Activated CD4-positive, alpha-beta T cell treated with anti-CD3 and anti-CD28 coated beads, Interleukin-2, amount 50 U/mL, for 24 hours (primary cell): Measurements from ENCODE around the gene CD151.

Source experiments
- DNase-seq, 2 donors: peaks; one replicate each; pipeline ENCODE4 v3.0.0-alpha.2; 2020; ENCODE audit warnings: low read depth in 1 of 2, low spot score in 1 of 2

Gene CD151

DNA sequence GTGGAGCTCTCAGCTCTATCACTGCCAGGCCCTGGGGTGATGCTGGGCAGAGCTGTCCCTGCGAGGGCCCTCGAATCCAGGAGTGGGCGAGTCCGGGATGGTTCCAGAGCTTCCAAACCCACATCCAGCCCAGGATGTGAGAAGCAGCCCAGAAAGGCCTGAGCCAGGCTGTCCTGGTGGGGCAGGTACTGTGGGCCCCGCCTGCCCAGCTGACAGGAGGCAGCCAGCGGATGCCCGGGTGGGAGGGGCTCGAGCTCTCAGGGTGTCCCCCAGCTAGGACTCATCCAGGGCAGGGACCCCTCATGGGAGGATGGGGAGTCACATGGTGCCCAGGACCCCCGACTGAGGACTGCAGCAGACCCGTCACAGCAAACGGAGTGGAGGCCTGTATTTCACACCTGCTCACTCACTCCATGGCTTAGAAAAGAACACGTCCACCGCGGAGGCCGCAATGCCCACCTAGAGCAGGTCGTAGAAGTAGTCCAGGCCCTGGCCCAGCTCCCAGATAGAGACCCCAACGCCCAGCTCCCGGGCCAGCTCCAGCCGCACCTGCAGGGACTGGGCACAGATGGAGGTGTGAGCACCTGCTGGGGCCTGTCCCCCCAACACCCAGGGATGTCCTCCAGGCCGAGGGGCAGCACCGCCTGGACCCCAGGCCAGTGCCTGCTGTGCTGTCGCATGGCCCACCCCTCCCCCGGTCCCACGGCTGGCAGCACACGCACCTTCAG is 36.8 kb downstream of the CD151 start:
- DNase-seq: no peak

- no peak for DNase-seq
Measured at GRCh38 chr11:870127-870413, 37.3 kb downstream of the CD151 start.

DNA sequence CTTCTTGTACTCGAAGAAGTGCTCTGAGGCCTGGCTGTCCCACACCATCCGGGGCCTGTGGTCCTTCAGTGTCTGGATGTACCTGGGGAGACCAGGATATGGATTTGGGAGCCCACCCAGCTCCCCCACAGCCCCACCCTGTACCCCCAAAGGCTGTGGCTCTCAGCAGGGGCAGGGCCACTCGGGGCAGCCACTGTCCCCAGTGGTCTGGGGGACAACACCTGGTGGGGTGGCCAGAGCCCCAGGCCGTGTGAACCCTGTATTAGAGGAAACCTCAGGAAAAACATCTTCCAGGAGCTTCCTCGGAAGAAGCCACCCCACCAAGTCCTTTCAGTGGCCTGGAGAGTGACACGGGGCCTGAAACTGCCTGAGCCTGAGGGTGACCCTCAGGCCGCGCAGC is 37.7 kb downstream of the CD151 start:
- DNase-seq: no peak

GRCh38 chr11:871472-871871 is 38.7 kb downstream of the CD151 start:
- DNase-seq: no peak

DNA sequence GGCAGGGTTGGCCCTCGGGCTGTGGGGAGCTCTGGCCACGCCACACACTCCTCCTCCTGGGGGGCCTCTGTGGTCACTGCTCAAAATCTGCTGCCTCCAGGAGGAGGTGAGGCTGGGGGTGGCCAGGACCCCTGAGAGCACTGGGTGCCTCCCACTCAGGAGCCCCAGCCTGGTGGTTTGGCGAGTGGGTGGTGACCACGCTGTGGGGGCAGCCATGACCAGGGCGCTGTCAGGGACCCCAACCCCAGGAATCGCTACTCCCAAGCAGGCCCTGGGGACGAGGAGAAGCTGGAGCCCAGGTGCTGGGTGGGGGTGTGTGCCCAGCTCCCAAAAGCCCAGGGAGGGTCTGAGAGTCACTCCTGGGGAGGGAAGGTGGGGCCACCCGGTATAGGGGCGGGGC is 40.0 kb downstream of the CD151 start:
- DNase-seq: no peak

DNA sequence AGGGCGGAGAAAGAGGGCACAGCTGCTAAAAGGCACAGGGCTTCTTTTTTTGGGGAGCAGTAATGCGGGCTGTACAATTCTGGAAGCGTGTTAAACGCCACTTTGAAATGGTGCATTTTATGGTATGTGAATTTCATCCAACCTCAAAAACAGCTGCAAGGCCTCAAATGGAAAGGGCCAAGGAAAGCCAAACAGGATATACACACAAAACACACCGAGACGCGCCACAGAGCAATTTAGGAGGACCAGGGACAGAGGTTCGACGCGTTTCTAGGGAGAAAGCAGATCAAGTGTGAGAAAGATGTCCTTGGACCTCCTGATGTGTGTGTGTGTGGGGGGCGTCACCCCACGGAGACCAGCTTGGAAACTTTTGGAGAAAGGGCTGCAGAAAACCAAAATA is 41.0 kb downstream of the CD151 start:
- DNase-seq: no peak

DNA sequence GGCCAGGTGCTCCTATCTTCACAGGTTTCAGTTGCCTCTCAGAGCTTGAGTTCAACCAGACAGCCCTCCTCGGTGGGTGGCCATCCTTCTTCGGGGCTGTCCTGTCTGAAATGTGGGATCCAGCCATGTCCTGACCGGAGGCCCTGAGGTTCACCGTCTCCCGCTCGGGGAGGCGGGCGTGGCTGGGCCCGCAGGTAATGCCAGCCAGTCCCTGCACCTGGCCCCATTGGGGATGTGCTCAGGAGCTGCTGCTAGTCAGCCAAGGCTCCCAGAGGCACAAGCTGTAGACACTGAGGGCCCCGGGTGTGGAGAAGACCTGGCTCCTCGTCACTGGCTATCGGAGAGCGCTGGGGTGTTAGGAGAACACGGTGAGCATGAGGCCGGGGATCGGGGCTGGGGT is 42.5 kb downstream of the CD151 start:
- no peak for DNase-seq

- DNase-seq: no peak
Measured at GRCh38 chr11:875769-876301, 43.1 kb downstream of the CD151 start.

DNA sequence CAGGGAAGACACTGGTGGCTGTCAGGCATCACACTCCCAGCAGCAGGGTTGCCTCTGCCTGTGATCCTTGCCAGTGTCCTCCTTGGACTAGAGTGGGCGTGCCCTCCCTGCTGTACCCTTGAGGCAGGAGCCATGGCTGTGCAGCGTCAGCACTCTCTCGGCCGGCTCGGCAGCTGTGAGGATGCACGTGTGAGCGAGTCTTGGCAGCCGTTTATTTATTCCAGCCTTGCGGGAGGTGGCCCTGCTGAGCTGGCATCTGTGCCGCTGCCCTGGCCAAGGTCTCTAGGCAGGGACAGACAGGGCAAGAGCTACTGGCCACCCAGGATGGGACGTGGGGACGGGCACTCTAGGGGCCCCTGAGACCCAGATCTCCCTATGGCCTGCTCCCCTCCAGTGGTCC is 43.8 kb downstream of the CD151 start:
- no peak for DNase-seq

GRCh38 chr11:877565-877964 is 44.8 kb downstream of the CD151 start:
- DNase-seq: no peak

DNA sequence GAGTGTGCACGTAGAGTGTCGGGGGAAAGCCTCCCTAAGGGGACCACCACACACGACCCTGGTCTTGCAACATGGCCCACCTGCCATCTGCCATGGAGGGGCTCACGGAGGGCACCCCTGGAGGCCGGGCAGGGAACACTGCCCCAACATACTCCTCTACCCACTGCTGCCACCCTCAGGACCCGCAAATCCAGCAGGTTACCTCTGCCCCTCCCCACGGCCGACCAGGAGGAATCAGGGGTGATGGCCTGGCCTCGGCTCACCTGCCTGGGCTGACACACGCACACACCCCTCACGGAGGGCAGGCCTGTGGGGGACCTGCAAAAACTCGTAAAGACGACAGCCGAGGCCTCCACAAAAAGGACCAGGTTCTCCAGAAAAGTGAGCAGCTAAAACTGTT is 47.7 kb downstream of the CD151 start:
- DNase-seq: no peak

DNA sequence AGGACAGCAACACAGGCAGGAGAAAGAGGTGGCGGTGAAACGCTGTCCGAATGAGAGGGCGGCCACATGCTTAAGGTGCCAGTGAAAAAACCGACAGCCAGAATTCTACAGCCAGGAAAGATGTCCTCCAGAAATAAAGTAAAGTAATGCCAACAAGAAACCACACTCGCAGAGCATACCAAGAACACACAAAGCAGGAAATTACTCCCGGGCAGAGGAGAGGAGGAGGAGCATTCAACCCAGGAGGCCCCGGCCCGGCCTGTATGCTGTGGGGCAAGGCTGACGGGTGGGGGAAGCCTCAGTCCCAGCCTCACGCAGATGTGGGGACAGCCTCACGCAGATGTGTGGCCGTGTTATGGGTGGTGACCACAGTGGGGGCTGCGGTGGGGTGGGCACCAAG is 49.8 kb downstream of the CD151 start:
- no peak for DNase-seq

DNA sequence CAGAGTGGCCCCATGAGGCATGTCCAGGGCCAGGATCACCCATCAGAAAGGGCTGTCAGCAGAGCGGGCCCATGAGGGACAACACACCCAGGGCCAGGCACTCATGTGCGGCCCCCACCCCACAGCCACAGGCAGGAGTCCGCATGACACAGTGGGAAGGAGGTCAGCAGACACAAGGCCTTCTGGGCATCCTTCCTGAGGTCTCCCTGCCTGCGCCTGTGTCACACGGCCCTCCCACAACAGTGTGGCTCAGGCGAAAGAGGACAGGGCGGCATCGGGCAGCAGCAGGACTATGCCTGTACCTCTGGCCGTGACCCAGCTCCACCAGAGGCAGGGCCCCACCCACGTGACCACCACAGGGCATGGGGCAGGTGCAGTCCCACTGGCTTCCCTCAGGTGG is 50.8 kb downstream of the CD151 start:
- DNase-seq: no peak

DNA sequence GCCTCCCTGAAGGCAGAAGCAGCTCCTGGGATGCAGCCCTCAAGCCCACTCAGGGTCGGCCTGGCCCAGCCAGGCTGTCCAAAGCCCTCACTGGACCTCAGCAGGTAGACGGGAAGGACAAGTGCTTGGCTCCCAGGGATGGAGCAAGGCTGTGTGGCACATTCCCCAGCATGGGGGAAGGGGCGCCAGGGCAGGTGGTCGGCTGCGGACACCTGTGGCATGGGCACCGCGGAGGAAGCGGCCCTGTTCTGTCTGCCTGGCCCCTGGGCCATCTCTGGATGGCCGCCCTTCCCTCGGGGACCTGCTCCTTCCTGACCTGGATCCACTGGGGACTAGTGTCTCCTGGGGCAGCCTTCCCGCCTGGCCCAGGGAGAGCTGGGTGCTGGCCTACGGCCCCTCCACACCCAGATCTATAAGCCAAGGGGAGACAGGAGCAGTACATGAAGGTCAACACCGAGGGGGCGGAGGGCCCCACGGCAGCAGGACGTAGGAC is 51.9 kb downstream of the CD151 start:
- DNase-seq: no peak

GRCh38 chr11:886568-886967 is 53.8 kb downstream of the CD151 start:
- DNase-seq: no peak

DNA sequence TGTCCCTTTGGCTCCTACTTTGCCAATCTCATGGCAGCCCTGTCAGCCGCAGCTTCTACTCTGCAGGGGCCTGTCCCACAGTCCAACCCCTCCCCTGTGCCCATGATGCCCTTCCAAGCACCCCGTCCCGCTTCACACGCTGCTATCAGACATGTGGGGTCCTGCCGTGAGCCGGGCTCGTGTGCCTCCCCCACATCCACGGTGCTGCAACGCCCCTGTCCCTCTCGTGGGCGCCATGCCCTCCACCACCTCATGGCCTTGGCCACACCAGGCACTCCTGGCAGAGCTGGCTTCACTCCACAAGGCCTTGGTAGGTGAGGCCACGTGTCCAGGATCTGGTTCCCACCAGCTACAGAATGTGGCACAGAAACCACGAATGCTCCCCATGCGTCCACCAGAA is 54.8 kb downstream of the CD151 start:
- DNase-seq: no peak
